Measurements from ENCODE around the gene TSPAN5.

DNA sequence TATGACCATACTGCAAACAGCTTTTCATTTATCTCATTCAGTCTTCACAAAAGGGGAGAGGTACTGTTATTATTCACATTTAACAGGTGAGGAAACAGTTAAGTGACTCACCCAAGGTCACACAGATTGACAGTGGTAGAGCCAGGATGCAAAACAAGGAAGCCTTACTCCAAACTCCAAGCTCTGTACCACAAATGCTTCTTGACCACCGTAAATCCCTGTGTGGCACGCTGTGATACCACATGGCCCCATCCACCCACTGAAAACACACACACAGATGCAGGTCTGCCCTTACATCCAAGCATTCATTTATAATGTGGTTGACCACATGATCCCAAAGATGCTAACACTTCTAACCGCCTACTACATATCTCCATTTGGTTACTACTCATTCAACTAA lies 129.5 kb downstream of the TSPAN5 start:
- TF ChIP-seq, protein P1, sequence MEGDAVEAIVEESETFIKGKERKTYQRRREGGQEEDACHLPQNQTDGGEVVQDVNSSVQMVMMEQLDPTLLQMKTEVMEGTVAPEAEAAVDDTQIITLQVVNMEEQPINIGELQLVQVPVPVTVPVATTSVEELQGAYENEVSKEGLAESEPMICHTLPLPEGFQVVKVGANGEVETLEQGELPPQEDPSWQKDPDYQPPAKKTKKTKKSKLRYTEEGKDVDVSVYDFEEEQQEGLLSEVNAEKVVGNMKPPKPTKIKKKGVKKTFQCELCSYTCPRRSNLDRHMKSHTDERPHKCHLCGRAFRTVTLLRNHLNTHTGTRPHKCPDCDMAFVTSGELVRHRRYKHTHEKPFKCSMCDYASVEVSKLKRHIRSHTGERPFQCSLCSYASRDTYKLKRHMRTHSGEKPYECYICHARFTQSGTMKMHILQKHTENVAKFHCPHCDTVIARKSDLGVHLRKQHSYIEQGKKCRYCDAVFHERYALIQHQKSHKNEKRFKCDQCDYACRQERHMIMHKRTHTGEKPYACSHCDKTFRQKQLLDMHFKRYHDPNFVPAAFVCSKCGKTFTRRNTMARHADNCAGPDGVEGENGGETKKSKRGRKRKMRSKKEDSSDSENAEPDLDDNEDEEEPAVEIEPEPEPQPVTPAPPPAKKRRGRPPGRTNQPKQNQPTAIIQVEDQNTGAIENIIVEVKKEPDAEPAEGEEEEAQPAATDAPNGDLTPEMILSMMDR (IDR thresholded peaks at IDR 0.05), result no peak
- no peak for TF ChIP-seq EP300 (IDR thresholded peaks at IDR 0.05; ENCODE audit: borderline replicate concordance in 1 of 2, low read depth in 1 of 2, low read length in 1 of 2)
- TF ChIP-seq, protein P2, sequence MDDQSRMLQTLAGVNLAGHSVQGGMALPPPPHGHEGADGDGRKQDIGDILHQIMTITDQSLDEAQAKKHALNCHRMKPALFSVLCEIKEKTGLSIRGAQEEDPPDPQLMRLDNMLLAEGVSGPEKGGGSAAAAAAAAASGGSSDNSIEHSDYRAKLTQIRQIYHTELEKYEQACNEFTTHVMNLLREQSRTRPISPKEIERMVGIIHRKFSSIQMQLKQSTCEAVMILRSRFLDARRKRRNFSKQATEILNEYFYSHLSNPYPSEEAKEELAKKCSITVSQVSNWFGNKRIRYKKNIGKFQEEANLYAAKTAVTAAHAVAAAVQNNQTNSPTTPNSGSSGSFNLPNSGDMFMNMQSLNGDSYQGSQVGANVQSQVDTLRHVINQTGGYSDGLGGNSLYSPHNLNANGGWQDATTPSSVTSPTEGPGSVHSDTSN (IDR thresholded peaks at IDR 0.05), result no peak
- TF ChIP-seq SIN3A (IDR thresholded peaks at IDR 0.05; ENCODE audit: borderline replicate concordance, low read depth, low read length), result no peak
- TF ChIP-seq SMC3 (IDR thresholded peaks at IDR 0.05; ENCODE audit: low read depth, low read length), result no peak
- TF ChIP-seq YY1 (IDR thresholded peaks at IDR 0.05; ENCODE audit: low read depth), result no peak
- TF ChIP-seq USF1 (IDR thresholded peaks at IDR 0.05; ENCODE audit: borderline replicate concordance, low read depth), result no peak
- no peak for TF ChIP-seq RCOR1 (IDR thresholded peaks at IDR 0.05; ENCODE audit: low read length)
- TF ChIP-seq CHD2 (IDR thresholded peaks at IDR 0.05; ENCODE audit: low read length, partially characterized antibody), result no peak
- no peak for TF ChIP-seq GABPA (IDR thresholded peaks at IDR 0.05; ENCODE audit: low read depth)
- no peak for TF ChIP-seq TAF1 (IDR thresholded peaks at IDR 0.05; ENCODE audit: borderline replicate concordance, low read depth, low read length)
- TF ChIP-seq TEAD4 (IDR thresholded peaks at IDR 0.05; ENCODE audit: borderline replicate concordance, insufficient read depth), result no peak

Data from SK-N-SH (cell line).